GM18505 (cell line): ENCODE results near the gene FAM184B.
"Not testable (repeated sequence)": the region's sequence is repeated elsewhere in the genome, so short reads cannot be mapped to it uniquely, and the experiment has no call there.

Experiments used
- ATAC-seq: cut with Tn5 transposase; IDR thresholded peaks from one replicate; pipeline ENCODE4 v1.9.1; 2021; ENCODE audit not compliant: unreplicated experiment
- POLR2A ChIP-seq: IDR thresholded peaks from 4 replicates; pipeline ENCODE4 v1.6.1; 2011; ENCODE audit warnings: borderline replicate concordance; ENCODE audit not compliant: insufficient read depth, insufficient read length; ENCODE audit errors: extremely low read depth

FAM184B gene

GRCh38 chr4:17721496-17722355 lies 59.7 kb downstream of the FAM184B start:
- no peak for TF ChIP-seq POLR2A
- ATAC-seq = no peak

- TF ChIP-seq POLR2A = no peak
- no peak for ATAC-seq
Observed at GRCh38 chr4:17719106-17719505, 62.3 kb downstream of the FAM184B start.

- ATAC-seq = no peak
- TF ChIP-seq POLR2A = no peak
Observed at GRCh38 chr4:17718471-17718870, 63.0 kb downstream of the FAM184B start.

- ATAC-seq = no peak
Observed at GRCh38 chr4:17717301-17717700, 64.1 kb downstream of the FAM184B start.

GRCh38 chr4:17715511-17715910 lies 65.9 kb downstream of the FAM184B start:
- ATAC-seq = no peak
- no peak for TF ChIP-seq POLR2A

More at GRCh38 chr4:17717301-17717700, 64.1 kb downstream of the FAM184B start:
- TF ChIP-seq POLR2A = no peak

- ATAC-seq = no peak
- no peak for TF ChIP-seq POLR2A
Observed at GRCh38 chr4:17713779-17714178, 67.6 kb downstream of the FAM184B start.

- no peak for TF ChIP-seq POLR2A
- ATAC-seq = no peak
Observed at GRCh38 chr4:17712166-17712565, 69.3 kb downstream of the FAM184B start.

- ATAC-seq = not testable (repeated sequence)
Observed at GRCh38 chr4:17711206-17711605, 70.2 kb downstream of the FAM184B start.

- no peak for TF ChIP-seq POLR2A
- ATAC-seq = no peak
Observed at GRCh38 chr4:17709763-17710068, 71.7 kb downstream of the FAM184B start.

- TF ChIP-seq POLR2A = no peak
- no peak for ATAC-seq
Observed at GRCh38 chr4:17708992-17709762, 72.2 kb downstream of the FAM184B start.

GRCh38 chr4:17707671-17708070 lies 73.8 kb downstream of the FAM184B start:
- TF ChIP-seq POLR2A = no peak

GRCh38 chr4:17705107-17705506 lies 76.3 kb downstream of the FAM184B start:
- ATAC-seq = no peak
- TF ChIP-seq POLR2A = no peak

More at GRCh38 chr4:17707671-17708070, 73.8 kb downstream of the FAM184B start:
- no peak for ATAC-seq

GRCh38 chr4:17704020-17704650 lies 77.3 kb downstream of the FAM184B start:
- no peak for TF ChIP-seq POLR2A
- ATAC-seq = no peak

- TF ChIP-seq POLR2A = no peak
- no peak for ATAC-seq
Observed at GRCh38 chr4:17702641-17703040, 78.8 kb downstream of the FAM184B start.

GRCh38 chr4:17701882-17702281 lies 79.5 kb downstream of the FAM184B start:
- ATAC-seq = no peak
- no peak for TF ChIP-seq POLR2A
